GM18858 (cell line): Measurements from ENCODE around the gene CHMP6.

ENCODE experiments used
- ATAC-seq: cut with Tn5 transposase; IDR thresholded peaks from one replicate; pipeline ENCODE4 v1.9.1; 2021; ENCODE audit not compliant: unreplicated experiment

Gene CHMP6

GRCh38 chr17:80991645-80992076 is at the start of gene CHMP6:
CHMP6 (plus strand) TSS chr17:80991841; CDS start chr17:80991919, 78 bp downstream.
- no peak for ATAC-seq

GRCh38 chr17:80942423-80943345 is 49.0 kb upstream of the CHMP6 start:
- no peak for ATAC-seq

GRCh38 chr17:80943346-80944145 is 48.1 kb upstream of the CHMP6 start:
- ATAC-seq = no peak

- no peak for ATAC-seq
Measured at GRCh38 chr17:80944326-80944725, 47.3 kb upstream of the CHMP6 start.

DNA sequence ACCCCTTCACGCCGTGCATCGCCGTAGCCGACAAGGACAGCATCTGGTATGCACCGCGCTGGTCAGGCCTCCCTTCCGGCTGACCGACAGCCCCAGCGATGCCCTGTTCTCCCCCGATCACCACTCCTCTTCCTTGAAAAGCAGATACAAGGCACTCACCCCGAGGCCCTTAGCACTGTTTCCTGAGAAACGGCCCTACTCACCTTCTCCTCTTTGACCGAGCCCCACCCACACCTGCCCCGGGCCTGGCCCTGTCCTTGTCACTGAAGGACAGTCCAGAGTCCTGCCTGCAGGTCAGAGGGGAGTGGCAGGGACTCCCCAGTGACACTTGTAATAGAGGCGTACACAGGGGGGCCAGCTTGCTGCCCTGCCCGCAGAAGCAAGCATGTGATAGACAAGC is 45.9 kb upstream of the CHMP6 start:
- no peak for ATAC-seq

GRCh38 chr17:80946449-80946848 is 45.2 kb upstream of the CHMP6 start:
- ATAC-seq = no peak

- ATAC-seq = no peak
Measured at GRCh38 chr17:80947200-80947940, 44.3 kb upstream of the CHMP6 start.

GRCh38 chr17:80948019-80948975 is 43.3 kb upstream of the CHMP6 start:
- ATAC-seq = no peak

- no peak for ATAC-seq
Measured at GRCh38 chr17:80948976-80949450, 42.6 kb upstream of the CHMP6 start.

DNA sequence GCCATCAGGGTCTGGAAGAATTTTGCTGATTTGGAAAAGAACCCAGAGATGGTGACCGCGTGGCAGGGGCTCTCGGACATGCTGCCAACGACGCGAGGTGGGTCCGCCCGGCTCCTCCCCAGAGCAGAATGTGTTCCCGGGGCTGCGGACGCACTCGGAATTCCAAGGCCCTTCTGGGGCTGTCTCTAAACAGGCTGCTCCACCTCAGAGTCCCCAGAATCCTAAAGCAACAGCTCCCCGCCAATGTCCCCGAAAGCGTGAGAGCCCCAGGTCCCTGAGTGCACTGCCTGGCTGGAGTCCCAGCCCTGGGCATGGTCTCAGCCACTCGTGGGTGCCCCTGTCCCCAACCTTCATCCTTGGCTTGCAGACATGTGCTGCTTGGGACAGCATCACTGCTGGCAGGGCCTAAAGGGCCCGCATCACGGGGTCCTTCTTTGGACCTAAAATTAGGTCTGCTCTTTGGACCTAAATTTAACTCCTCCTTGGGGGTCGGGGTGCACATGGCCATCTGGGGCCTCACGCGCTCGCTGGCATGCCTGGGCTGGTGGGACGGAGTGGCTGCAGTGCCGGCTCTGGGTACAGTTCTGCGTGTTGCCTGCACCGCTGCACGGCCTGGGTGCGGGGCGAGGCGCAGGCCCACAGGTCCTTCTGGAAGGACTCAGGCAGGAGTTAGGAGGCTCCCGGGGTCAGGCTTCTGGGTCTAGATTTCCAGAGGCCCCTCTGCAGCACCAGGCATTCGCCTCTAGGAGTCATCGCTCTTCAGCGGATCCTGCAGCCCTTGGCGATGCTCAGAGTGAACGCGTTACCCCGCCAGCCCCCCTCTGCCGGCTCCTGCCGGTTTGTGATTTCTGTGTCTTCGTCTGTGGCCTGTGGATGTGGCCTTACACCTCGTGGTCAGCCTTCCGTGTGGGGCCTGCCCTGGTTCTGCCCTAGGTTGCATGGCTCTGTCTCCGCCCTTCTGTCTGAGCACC is 41.9 kb upstream of the CHMP6 start:
- no peak for ATAC-seq

GRCh38 chr17:80950466-80951120 is 41.0 kb upstream of the CHMP6 start:
- ATAC-seq = no peak

DNA sequence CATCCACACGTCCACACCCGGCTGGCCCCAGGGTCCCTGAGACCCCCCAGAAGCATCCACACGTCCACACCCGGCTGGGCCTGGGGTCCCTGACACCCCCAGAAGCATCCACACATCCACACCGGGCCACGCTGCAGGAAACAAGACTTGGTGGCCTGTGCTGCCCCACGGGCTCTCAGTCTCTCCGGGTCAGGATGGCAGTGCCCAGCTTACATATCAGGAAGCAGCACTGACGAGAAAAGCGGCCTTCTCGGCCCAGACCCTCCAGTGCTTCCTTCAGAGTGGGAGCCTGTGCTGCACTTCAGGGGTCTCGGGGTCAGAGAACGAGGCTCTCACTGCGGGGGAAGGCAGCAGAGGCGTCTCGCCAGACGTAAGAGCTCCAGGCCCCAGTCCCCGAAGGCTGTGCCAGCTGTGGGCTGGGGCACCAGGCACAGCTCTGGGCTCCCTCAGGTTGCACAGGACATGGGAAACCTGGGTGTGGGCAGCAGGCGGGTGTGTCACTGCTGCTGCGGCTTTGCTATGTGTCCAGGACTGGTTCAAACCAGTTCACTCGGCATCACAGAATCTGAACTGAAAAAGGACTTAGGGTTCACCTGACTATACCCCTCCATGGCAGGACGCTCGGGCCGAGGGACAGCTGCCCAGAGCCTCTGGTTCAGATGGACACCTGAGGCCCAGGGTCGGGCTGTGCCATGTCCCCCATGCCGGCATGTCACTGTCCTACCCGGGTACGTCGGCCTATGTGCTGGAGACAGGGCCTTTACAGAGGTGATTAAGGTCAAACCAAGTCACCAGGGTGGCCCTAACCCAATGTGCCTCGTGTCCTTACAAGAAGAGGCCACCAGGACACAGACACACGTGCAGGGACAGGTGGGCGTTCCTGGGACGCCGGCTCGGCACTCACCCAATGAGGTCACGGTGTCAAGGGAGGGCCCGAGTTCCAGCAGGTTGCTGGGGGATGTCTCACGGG is 40.2 kb upstream of the CHMP6 start:
- ATAC-seq = no peak

- no peak for ATAC-seq
Measured at GRCh38 chr17:80952291-80952690, 39.4 kb upstream of the CHMP6 start.

DNA sequence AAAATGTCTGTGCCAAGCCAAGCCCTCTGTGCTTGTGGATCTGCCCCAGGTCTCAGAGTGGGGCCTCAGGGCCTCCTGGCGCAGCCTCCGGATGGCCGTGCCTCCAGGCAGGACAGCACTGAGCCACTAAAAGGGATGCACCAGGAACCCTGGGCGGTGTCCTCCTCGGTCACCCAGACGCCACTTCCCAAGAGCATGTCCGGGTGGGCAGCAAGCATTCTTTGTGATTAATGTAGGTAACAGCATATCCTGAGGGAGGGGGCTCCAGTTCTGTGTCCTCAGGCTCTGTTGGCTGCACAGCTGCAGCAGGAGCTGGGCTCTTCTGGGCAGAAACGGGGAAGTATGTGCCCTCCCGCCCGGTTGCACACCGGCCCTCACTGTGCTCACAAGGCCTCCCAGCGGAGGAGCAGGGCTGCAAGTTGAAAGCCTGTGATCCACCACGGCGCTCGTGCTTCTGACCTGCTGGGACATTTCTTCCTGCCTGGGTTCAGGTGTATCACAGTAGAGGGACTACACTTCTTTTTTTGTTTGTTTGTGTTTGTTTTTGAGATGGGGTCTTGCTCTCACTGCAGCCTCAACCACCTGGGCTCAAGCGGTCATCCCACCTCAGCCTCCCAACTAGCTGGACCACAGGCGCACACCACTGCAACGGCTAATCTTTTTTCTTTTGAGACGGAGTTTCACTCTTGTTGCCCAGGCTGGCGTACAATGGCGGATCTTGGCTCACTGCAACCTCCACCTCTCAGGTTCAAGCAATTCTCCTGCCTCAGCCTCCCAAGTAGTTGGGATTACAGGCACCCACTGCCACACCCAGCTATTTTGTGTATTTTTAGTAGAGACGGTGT is 37.9 kb upstream of the CHMP6 start:
- no peak for ATAC-seq

GRCh38 chr17:80955078-80955477 is 36.6 kb upstream of the CHMP6 start:
- no peak for ATAC-seq

DNA sequence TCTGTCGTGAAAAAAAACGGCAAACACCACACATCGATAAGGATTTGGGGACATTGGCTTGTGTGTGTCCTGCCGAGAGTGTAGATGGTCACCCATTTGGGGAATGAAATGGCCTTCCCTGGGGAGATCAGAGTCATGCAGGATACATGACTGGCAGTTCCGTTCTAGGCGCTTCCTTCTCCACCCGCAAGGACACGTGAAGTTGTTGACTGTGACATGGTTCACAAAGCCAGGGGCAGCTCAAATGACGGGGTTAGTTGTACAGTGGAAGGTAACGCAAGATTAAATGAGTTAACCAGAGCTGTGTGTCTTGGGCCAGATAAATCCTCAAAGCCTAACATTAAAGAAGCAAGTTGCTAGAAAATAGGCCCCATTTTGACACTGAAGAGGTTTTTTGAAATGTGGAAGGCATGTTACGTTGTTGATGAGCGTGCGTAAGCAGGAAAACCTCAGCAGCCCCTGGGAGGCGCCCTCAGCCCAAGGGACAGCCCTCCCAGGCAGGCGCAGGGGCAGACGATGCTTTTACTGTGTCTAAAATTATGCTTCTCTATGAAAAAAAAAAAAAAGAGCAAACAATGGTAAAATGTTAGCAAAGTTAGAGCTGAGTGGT is 35.9 kb upstream of the CHMP6 start:
- ATAC-seq = no peak
